Mononuclear cell (primary cell): ENCODE data around the gene RBP7. TPM values are rescaled to one million over a fixed set of nuclear protein-coding genes. Genes with fewer than 3 reads are reported as not detected.
"Not testable (repeated sequence)": the region's sequence is repeated elsewhere in the genome, so short reads cannot be mapped to it uniquely, and the experiment has no call there.

Source experiments
- H3K27me3 ChIP-seq: 2 replicates; pipeline ENCODE4 v1.6.0; 2011; ENCODE audit warnings: low read length, control low read depth; ENCODE audit not compliant: insufficient read depth
- H3K4me1 ChIP-seq: 2 replicates; pipeline ENCODE4 v1.5.1; 2011; ENCODE audit warnings: mild to moderate bottlenecking, low read length, control low read depth; ENCODE audit not compliant: insufficient read depth
- H3K4me3 ChIP-seq: 2 replicates; pipeline ENCODE4 v1.5.1; 2011; ENCODE audit warnings: mild to moderate bottlenecking, low read length, moderate library complexity
- H3K9me3 ChIP-seq: 2 replicates; pipeline ENCODE4 v1.5.1; 2011; ENCODE audit warnings: low read depth, mild to moderate bottlenecking, control low read depth, low read length
- total RNA-seq: library from RNA; depleted of rRNA; stranded (reverse); fragments of >200 nt; gene quantifications from one replicate; pipeline ENCODE4 v1.2.3, GENCODE V29; 2012

RBP7 gene
- total RNA-seq, 1 donor, result 19.1 TPM

DNA sequence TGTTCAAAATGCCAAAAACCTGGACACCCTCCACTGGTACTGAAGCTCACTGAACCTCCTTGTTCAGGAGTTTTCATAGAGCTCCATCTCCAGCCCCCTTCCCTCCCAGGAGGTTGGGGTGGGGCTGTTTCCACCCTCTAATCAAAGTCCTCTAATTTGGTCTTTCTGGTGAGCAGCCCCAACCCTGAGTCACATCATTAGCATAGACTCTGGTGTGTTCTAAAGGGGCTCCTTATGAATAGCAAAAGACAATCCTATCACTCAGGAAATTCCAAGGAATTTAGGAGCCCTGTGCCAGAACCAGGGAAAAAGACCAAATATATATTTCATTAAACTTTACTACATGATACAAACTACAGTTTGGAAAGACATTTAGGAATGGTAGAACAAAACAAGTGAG lies 22.5 kb downstream of the RBP7 start:
- H3K4me1 ChIP-seq, result peaks cover 15% of the 10 kb centered on the region
- no peak overlapping the region for H3K4me3 ChIP-seq
- H3K27me3 ChIP-seq, result no peaks in the 10 kb centered on the region
- no peaks in the 10 kb centered on the region for H3K9me3 ChIP-seq

DNA sequence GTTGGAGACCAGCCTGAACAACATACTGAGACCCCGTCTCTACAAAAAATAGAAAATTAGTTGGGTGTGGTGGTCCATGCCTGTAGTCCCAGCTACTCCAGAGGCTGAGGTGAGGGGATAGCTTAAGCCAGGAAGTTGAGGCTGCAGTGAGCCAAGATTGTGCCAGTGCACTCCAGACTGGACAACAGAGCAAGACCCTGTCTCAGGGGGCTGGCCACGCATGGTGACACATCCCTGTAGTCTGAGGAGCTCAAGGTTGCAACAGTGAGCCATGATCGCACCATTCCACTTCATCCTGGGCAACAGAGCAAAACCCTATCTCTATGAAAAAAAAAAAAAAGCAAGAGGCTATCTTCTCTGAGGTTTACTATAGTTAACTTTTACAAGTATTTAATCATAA lies 23.1 kb downstream of the RBP7 start:
- Histone ChIP-seq H3K4me3 (no peak overlapping the region), H3K27me3 (no peaks in the 10 kb centered on the region), H3K9me3 (no peaks in the 10 kb centered on the region), H3K4me1 (peaks cover 15% of the 10 kb centered on the region)

DNA sequence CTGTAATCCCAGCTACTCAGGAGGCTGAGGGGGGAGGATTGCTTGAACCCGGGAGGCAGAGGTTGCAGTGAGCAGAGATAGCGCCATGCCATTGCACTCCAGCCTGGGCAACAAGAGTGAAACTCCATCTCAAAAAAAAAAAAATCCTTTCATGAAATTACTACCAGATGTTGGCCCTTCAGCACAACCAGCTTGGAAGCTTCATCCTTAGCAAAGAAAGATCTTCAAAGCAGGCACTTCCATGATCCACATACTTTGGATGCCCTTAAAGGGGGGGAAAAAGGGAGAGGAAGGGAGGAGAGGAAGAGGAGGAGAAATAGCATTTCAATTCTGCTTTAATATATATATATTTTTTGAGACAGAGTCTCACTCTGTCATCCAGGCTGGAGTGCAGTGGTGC lies 23.6 kb downstream of the RBP7 start:
- H3K4me3 ChIP-seq, H3K9me3 ChIP-seq: not testable (repeated sequence)

DNA sequence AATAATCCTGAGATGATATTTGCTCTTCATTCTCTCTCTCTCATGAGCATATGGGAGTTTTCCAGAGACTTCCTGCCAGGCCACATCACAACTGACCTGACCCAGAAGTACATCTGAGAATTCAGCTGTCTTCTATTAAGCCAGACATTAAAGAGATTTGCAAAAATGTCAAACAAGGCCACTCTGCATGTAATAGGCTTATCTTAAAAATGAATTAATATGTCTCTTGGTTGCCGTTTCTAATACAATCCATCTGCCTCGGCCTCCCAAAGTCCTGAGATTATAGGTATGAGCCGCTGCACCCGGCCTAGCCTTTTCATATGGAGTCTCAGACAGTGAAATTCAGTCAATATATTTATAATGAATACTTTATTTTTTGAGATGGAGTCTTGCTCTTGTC lies 25.0 kb downstream of the RBP7 start:
- H3K9me3 ChIP-seq, H3K27me3 ChIP-seq, H3K4me3 ChIP-seq: not testable (repeated sequence)
- H3K4me1 ChIP-seq, result peaks cover 15% of the 10 kb centered on the region

More for the DNA sequence above, 23.6 kb downstream of the RBP7 start:
- not testable (repeated sequence) for H3K27me3 ChIP-seq
- H3K4me1 ChIP-seq, result peaks cover 15% of the 10 kb centered on the region

- Histone ChIP-seq H3K27me3 (no peaks in the 10 kb centered on the region), H3K4me3 (no peak overlapping the region), H3K9me3 (no peaks in the 10 kb centered on the region), H3K4me1 (peaks cover 19% of the 10 kb centered on the region)
Measured at GRCh38 chr1:10022656-10023055, 25.6 kb downstream of the RBP7 start.

DNA sequence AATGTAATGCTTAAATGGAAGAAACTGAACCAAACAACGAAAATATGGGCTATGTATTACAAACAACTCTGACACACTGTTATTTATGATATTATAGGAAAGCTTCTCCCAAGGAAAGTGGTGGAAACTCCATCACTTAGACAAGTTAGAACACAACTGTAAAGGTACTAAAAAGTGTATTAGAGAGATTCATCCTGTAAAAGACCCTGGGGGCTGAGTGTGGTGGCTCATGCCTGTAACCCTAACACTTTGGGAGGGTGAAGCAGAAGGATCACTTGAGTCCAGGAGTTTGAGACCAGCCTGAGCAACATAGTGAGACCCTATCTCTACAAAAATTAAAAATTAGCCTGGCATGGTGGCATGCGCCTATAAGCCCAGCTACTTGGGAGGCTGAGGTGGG lies 28.3 kb downstream of the RBP7 start:
- H3K9me3 ChIP-seq, result no peaks in the 10 kb centered on the region
- H3K4me1 ChIP-seq, result peaks cover 21% of the 10 kb centered on the region
- no peaks in the 10 kb centered on the region for H3K27me3 ChIP-seq
- H3K4me3 ChIP-seq, result no peak overlapping the region

GRCh38 chr1:10027027-10027426 lies 30.0 kb downstream of the RBP7 start:
- Histone ChIP-seq H3K4me1 (peaks cover 20% of the 10 kb centered on the region), H3K4me3 (no peak overlapping the region), H3K9me3 (no peaks in the 10 kb centered on the region), H3K27me3 (no peaks in the 10 kb centered on the region)

- not testable (repeated sequence) for H3K9me3 ChIP-seq, H3K4me3 ChIP-seq, H3K27me3 ChIP-seq
- peaks cover 22% of the 10 kb centered on the region for H3K4me1 ChIP-seq
Measured at GRCh38 chr1:10028956-10029500, 32.0 kb downstream of the RBP7 start.

- Histone ChIP-seq H3K4me1 (peaks cover 30% of the 10 kb centered on the region), H3K27me3 (no peaks in the 10 kb centered on the region), H3K4me3 (no peak overlapping the region), H3K9me3 (no peaks in the 10 kb centered on the region)
Measured at GRCh38 chr1:10031461-10031860, 34.4 kb downstream of the RBP7 start.

DNA sequence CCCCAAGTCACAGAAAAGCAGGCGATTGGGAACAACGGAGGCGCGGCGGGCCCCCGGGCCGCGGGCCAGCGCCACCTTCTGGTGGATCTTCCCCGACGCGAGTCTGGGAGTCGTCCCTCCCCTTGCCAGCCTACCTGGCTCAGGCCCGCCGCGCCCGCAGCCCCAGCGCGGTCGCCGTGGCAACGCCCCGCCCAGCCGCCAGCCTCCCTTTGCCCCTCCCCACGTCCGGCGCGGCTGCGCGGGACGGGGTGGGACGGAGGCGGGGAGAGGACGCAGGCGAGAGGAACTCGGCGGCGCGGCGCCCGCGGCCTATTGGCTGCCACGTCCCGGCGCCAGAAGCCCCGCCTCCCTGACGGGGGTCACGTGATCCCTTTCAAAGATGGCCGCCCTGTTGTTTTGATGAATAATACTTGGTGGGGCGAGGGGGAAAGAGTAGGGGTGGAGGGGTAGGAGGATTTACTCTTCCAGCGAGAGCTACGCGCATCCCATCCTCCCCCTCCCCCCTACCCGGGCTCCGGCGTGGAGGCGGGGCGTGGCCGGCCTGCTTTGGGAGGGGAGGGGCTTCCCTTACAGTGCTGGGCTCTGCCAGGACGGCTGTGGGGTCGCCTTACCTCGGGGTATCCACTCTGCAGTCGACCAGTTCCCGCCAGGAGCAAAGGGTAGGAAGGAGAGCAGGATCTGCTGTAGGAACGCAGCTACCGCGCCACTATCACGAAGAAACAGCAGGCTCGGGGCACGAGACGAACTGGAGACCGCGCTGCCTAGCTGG lies 35.7 kb downstream of the RBP7 start, which contains the start of gene UBE4B:
Gene UBE4B (plus strand): TSS at position 369 of the 769 bp plus-strand sequence. CDS start 713 bp downstream, outside the sequence.
- Histone ChIP-seq H3K4me3 (peak within 1 kb of the TSS; percentile 89), H3K4me1 (peaks cover 24% of the 10 kb centered on the region), H3K9me3 (no peaks in the 10 kb centered on the region), H3K27me3 (no peaks in the 10 kb centered on the region)

GRCh38 chr1:10033359-10033845 lies 36.4 kb downstream of the RBP7 start:
- Histone ChIP-seq H3K9me3 (no peaks in the 10 kb centered on the region), H3K4me3 (peak overlapping the region; percentile 89), H3K4me1 (peaks cover 23% of the 10 kb centered on the region), H3K27me3 (no peaks in the 10 kb centered on the region)

GRCh38 chr1:10042746-10043145 lies 45.7 kb downstream of the RBP7 start:
- peaks cover 5% of the 10 kb centered on the region for H3K4me1 ChIP-seq
- H3K27me3 ChIP-seq, result no peaks in the 10 kb centered on the region
- no peaks in the 10 kb centered on the region for H3K9me3 ChIP-seq
- no peak overlapping the region for H3K4me3 ChIP-seq

GRCh38 chr1:10045480-10046355 lies 48.7 kb downstream of the RBP7 start:
- peaks cover 5% of the 10 kb centered on the region for H3K4me1 ChIP-seq
- H3K27me3 ChIP-seq, result no peaks in the 10 kb centered on the region
- no peaks in the 10 kb centered on the region for H3K9me3 ChIP-seq
- no peak overlapping the region for H3K4me3 ChIP-seq

DNA sequence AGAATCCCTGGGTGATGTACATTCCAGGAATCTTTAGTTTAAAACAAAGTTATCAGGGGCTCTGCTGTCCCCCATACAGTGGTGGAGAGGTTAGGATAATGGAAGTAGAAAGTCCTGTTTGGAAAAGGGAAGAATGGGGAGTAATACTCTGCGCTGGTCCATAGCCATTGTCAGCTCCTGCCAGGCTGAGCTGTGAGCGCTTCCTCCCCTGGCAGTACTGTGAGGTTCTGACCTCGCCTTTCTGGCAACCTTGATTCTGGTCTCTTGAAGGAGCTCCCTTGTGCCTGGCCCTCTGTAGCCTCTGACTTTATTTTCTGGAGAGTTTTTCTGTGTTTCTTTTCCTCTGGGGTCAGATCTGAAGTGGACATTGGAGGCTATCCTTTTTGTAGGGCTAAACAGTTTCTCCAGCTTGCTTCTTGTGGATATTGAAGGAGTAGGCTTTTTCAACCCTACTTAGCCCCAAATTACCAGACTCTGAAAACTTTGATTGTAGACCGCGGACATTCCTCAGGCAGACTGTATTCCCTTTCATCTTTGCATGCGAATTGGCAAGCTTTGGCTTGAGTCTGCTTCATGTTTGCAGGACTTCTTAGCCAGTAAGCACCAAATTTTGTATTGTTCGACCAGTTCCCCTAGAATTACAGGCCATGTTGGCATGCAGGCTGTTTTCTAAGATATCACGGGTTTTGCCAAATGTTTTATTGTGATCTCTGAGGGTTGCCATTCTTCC lies 49.5 kb downstream of the RBP7 start:
- H3K4me1 ChIP-seq, result peaks cover 5% of the 10 kb centered on the region
- H3K9me3 ChIP-seq, result no peaks in the 10 kb centered on the region
- no peaks in the 10 kb centered on the region for H3K27me3 ChIP-seq
- no peak overlapping the region for H3K4me3 ChIP-seq
